Loucy (cell line): Measurements from ENCODE around the gene HYOU1.

Experiments
- CTCF ChIP-seq: fragments of 200-600 bp; sonication (generic); conservative IDR thresholded peaks from 2 replicates; pipeline ENCODE4 v1.5.1; 2014; ENCODE audit warnings: mild to moderate bottlenecking, antibody characterized with exemption, low read length
- EZH2phosphoT487 ChIP-seq: fragments of 200-600 bp; IDR thresholded peaks from 2 replicates; pipeline ENCODE4 v1.6.1; 2018; ENCODE audit warnings: antibody characterized with exemption, mild to moderate bottlenecking, moderate library complexity, borderline replicate concordance

DNA sequence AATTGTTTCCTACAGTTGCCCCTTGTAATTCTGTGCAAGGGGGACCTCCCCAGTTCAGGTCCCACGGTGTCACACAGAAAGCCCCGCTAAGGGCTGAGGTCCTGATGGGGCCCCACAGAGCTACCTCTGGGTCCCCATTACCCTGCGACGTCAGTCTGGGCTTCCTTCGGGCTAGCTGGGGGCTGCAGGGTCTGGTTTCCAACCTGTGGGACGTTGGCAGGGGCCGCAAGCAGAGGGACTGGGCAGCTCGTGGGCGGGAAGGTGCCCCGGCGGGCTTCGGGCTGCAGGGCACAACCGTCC lies 27.0 kb downstream of the HYOU1 start:
- no peak for TF ChIP-seq CTCF
- no peak for TF ChIP-seq EZH2phosphoT487
